ENCODE results near the gene SLC35G6.
"Not testable (repeated sequence)": the region's sequence is repeated elsewhere in the genome, so short reads cannot be mapped to it uniquely, and the experiment has no call there.

The SLC35G6 gene

GRCh38 chr17:7481275-7481674 lies at the start of gene SLC35G6:
SLC35G6 (plus strand) TSS chr17:7481446; CDS start chr17:7481517, 71 bp downstream.
- DNase-seq: not testable (repeated sequence)

GRCh38 chr17:7432296-7432695 lies 49.0 kb upstream of the SLC35G6 start:
- no peak for DNase-seq

- peak; percentile 51 for DNase-seq
Measured at GRCh38 chr17:7435676-7436555, 45.3 kb upstream of the SLC35G6 start.

DNA sequence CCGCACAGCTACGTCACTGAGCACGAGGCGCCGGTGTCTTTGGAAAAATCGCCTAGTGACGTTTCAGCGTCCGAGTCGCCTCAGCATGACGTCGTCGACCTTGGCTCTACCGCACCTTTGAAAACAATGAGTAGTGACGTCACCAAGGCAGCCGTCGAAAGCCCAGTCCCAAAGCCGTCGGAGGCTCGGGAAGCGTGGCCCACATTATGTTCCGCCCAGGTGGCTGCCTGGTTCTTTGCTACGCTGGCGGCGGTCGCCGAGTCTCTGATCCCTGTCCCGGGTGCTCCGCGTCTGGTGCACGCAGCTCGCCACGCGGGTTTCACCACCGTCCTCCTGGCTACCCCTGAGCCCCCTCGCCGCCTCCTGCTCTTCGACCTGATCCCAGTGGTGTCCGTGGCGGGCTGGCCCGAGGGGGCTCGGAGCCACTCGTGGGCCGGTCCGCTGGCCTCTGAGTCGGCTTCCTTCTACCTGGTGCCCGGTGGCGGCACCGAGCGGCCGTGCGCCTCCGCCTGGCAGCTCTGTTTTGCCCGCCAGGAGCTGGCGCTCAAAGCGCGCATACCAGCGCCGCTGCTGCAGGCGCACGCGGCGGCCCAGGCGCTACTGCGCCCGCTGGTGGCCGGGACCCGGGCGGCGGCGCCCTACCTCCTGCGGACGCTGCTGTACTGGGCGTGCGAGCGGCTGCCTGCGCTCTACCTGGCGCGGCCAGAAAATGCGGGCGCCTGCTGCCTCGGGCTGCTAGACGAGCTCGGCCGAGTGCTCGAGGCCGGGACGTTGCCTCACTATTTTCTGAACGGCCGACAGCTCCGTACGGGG lies 44.5 kb upstream of the SLC35G6 start:
- peak; percentile 79 for DNase-seq

GRCh38 chr17:7437369-7437863 lies 43.8 kb upstream of the SLC35G6 start:
- DNase-seq: no peak

DNA sequence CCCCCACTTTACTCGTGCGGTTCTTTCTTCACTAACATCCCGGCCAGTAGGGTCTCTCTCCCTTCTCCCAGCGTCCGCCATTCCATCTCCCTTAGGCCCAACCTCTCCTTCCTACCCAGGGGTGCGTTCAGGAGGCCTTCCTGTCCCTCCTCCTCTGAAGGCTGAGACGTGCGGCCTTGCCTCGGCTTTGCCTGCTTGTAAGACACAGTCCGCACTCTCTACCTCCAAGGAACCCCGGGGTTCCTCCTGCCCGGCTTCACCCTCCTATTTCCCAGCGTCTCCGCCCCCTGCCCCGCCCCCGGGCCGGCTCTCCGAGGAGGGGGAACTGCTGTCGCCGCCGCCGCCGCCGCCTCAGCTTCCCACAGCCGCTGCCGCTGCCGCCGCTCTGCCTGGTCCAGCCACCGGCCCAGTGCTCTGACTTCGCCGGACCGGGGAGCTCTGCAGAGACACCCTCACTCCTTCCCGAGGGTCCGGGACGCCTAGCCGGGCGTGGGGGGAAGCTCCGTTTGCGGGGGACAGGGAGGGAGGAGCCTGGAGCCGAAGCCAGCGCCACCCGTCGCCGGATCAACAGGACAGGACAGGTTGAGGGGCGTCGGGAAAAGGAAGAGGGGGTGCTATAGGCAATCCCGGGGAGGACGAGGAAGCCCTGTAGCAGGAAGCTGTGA lies 43.2 kb upstream of the SLC35G6 start:
- DNase-seq: peak; percentile 53

- DNase-seq: no peak
Measured at GRCh38 chr17:7438656-7439460, 42.4 kb upstream of the SLC35G6 start.

- no peak for DNase-seq
Measured at GRCh38 chr17:7439462-7440112, 41.7 kb upstream of the SLC35G6 start, which contains the start of gene FGF11. FGF11 (plus strand) TSS chr17:7439512; CDS start chr17:7439621, 109 bp downstream.

GRCh38 chr17:7440113-7440833 lies 41.0 kb upstream of the SLC35G6 start:
- DNase-seq: peak; percentile 25

GRCh38 chr17:7440834-7441195 lies 40.4 kb upstream of the SLC35G6 start:
- DNase-seq: no peak

GRCh38 chr17:7441266-7441665 lies 40.0 kb upstream of the SLC35G6 start:
- no peak for DNase-seq

DNA sequence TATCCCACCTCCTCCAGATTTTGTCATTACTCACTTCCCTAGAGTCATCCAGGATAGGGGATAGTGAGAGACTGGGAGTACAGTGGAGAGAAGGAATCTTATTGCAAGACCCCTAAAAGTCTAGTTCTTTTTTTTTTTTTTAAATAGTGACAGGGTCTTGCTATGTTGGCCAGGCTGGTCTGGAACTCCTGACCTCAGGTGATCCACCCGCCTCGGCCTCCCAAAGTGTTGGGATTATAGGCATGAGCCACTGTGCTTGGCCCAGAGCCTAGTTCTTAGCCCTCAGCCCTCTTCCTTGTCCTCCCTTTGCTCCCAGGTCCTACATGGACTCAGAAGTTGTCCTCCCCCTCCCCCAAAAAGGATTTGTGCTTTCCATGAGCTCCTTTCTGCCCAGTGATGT lies 39.1 kb upstream of the SLC35G6 start:
- DNase-seq: no peak

- no peak for DNase-seq
Measured at GRCh38 chr17:7443499-7444485, 37.5 kb upstream of the SLC35G6 start.

DNA sequence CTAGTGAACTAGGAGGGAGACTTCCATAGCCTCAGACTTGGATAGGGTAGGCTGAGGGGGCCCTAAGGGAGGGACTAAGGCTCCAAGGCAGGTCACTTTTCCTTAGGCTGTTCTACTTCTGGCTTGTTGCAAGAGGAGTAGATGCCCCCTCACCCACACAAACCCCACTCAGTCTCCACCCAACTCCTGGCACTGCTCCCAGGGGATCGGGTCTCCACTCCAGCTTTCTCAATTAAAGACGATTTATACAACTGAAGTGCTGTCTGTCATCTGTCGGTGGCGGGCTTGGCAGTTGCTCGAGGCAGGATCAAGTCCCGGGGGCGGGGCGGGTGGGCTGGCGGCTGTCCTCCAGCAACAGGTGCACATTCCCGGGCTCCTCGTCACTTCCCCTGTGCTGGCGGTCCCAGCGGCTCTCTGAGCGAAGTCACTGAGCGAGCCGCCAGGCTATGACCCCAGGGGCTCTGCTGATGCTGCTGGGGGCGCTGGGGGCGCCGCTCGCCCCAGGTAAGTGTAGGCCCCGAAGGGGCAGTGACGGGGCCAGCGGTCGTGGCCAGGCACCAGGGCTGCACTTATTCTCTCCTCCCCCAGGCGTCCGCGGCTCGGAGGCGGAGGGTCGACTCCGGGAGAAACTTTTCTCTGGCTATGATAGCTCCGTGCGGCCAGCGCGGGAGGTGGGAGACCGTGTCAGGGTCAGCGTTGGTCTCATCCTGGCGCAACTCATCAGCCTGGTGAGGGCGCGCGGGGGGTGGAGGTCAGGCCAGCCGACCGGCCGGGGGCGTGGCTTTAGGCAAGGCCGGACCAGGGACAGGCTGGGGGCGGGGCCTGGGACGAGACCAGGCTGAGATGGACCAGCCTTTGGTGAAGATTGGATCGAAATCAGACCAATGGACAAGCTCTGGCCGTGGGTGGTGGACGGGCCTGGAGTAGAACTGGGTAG lies 36.3 kb upstream of the SLC35G6 start, which contains the start of gene CHRNB1:
Gene CHRNB1, plus strand, starts transcription at position 380 of the 937 bp plus-strand sequence. Its CDS starts 67 bp downstream, at position 447.
- no peak for DNase-seq

DNA sequence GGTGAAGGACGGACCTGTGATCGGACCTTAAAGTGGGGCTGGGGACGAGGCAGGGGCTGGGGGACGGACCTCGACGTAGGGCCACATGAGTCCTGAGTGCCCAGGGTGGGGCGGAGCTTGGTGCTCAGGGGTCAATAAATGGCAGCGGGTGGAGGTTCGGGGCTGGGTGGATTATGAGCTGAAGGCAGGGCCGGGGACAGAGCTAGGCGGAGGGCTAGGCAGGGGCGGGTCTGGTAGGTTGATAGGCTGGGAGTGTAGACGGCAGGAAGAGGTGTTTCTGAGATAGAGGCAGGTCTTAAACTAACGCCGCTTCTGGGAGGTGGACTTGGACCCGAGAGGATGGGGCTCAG lies 35.7 kb upstream of the SLC35G6 start:
- no peak for DNase-seq

DNA sequence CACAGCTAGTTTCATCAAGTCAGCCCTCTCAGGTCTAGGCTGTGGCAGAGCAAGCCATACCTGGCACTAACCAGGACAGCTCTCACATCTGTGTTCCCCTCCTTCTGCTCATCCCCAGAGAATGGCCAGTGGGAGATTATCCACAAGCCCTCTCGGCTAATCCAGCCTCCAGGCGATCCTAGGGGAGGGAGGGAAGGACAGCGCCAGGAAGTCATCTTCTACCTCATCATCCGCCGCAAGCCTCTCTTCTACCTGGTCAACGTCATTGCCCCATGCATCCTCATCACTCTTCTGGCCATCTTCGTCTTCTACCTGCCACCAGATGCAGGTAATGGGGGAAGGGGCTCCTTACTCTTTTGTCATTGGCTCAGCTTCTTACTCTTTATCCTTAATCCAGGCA lies 32.8 kb upstream of the SLC35G6 start:
- no peak for DNase-seq

DNA sequence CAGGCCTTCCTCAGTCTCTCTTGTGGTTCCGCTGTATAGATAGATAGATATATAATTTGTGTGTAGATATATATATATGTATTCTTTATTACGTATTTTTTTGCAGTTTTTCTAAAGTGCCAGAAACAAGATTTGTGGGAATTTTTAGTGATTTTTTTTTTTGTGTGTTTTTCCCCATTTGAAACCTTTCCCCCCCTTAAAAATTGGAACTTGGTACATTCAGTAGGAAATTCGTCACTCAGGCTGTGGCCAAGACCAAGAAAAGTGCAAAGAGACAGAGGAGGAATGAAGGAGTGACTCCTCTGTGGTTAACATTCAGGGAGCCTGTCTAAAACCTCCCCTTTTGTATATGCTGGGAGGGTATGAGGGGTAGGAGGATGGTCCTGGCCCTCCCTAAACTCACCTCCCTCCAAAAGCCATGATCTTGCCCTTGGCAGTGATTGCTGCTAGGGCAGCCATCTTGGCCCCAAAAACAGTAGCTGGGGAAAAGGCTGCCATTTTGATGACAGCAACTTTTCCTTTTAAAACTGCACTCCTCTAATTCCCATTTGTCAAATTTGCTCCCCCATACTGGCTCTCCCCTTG lies 21.2 kb upstream of the SLC35G6 start:
- DNase-seq: no peak

Data from stimulated activated CD4-positive, alpha-beta T cell treated with anti-CD3 and anti-CD28 coated beads, Interleukin-4, amount 100 ng/mL, for 24 hours (primary cell).